CD1c-positive myeloid dendritic cell (primary cell): ENCODE results near the gene PDS5B.
A peak's percentile ranks its signal among the peaks of the same experiment; 100 is the strongest.
"Not testable (repeated sequence)": the region's sequence is repeated elsewhere in the genome, so short reads cannot be mapped to it uniquely, and the experiment has no call there.

Experiments
- DNase-seq: peaks from one replicate; pipeline ENCODE4 v3.0.0-alpha.2; 2016; ENCODE audit errors: extremely low spot score

PDS5B gene

GRCh38 chr13:32791545-32792172 is 205.4 kb downstream of the PDS5B start:
- no peak for DNase-seq

GRCh38 chr13:32796754-32797153 is 210.5 kb downstream of the PDS5B start:
- DNase-seq: no peak

GRCh38 chr13:32802159-32802558 is 215.9 kb downstream of the PDS5B start:
- DNase-seq: no peak

- no peak for DNase-seq
These were observed 218.5 kb downstream of the PDS5B start for GRCh38 chr13:32804673-32805230.

GRCh38 chr13:32811297-32811800 is 225.1 kb downstream of the PDS5B start:
- peak; percentile 6 for DNase-seq

- no peak for DNase-seq
These were observed 235.0 kb downstream of the PDS5B start for GRCh38 chr13:32821149-32821688.

- no peak for DNase-seq
These were observed 236.5 kb downstream of the PDS5B start for GRCh38 chr13:32822771-32823170.

GRCh38 chr13:32823597-32823996 is 237.3 kb downstream of the PDS5B start:
- DNase-seq: no peak

- DNase-seq: no peak
These were observed 237.8 kb downstream of the PDS5B start for GRCh38 chr13:32824061-32824460.

- no peak for DNase-seq
These were observed 238.4 kb downstream of the PDS5B start for GRCh38 chr13:32824675-32825074.

- DNase-seq: no peak
These were observed 239.2 kb downstream of the PDS5B start for GRCh38 chr13:32825481-32825880.

GRCh38 chr13:32826372-32826771 is 240.1 kb downstream of the PDS5B start:
- not testable (repeated sequence) for DNase-seq
